CD4-positive, alpha-beta T cell treated with Interleukin-6 for 4 hours (primary cell): Measurements from ENCODE around the gene SFTPA2.
"Not testable (repeated sequence)": the region's sequence is repeated elsewhere in the genome, so short reads cannot be mapped to it uniquely, and the experiment has no call there.

Experiments used
- DNase-seq: peaks from one replicate; pipeline ENCODE4 v3.0.0-alpha.2; 2020; ENCODE audit warnings: mixed read lengths

Gene SFTPA2

DNA sequence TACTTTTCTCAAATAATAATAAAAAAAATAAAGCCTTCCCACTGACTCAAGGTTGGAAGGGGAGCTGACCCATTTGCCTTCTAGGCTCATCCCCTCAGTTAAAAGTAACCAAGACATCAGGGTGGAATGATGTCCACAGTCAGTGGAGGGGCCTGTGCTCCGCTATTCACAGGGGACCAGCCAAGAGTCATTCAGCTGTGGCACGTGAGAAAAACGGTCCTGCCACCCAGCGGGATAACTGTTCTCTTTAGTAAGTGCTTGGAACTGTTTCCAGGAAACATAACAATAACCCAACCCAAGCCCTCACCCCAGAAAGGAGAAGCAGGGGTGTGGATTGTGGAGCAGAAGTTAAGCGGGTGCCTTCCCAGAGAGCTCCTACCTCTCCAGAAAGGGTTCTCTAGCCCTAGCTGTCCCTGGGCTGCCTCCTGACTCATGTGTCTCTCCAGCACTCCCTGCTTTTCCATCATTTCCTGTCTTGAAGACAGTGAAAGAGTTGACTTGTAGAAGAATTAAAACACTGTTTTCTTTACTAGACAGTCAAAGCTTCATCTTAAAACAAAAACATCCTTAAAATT lies 50.2 kb downstream of the SFTPA2 start:
- DNase-seq: not testable (repeated sequence)

GRCh38 chr10:79509306-79509933 lies 50.8 kb downstream of the SFTPA2 start:
- not testable (repeated sequence) for DNase-seq

GRCh38 chr10:79508245-79508644 lies 52.0 kb downstream of the SFTPA2 start:
- DNase-seq: not testable (repeated sequence)

DNA sequence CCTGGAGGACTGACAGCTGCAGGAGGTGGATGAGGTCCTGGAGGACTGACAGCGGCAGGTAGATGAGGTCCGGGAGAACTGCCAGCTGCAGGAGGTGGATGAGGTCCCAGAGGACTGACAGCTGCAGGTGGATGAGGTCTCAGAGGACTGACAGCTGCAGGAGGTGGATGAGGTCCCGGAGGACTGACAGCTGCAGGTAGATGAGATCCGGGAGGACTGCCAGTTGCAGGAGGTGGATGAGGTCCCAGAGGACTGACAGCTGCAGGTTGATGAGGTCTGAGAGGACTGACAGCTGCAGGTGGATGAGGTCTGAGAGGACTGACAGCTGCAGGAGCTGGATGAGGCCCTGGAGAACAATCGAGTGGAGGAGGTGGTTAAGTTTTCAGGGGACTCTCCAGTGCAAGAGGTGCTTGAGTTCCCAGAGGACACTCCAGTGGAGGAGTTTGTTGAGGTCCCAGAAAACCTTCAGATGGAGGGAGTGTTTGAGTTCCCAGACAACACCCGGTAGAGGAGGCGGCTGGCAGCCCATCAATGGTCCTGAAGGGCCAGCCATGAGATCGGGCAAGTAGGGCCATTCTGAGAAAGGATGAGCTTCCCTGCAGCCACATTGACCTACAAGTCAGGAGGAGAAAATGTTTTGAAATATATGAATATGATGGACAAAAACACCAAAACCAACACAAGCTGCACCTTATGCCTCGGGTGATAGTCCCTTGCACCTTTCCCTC lies 52.6 kb downstream of the SFTPA2 start:
- DNase-seq: no peak
